PC-3 (cell line): ENCODE measurements around the gene VRK3.

Source experiments
- CTCF ChIP-seq: fragments of 300-600 bp; sonication (generic); conservative IDR thresholded peaks from 2 replicates; pipeline ENCODE4 v1.5.1; 2017; ENCODE audit warnings: antibody characterized with exemption, low read depth, mild to moderate bottlenecking, low read length
- EZH2 ChIP-seq: fragments of 300-600 bp; sonication (generic); IDR thresholded peaks from one replicate; pipeline ENCODE4 v1.6.1; 2017; ENCODE audit warnings: antibody characterized with exemption, mild to moderate bottlenecking, low read length; ENCODE audit not compliant: unreplicated experiment
- EZH2phosphoT487 ChIP-seq: fragments of 300-600 bp; sonication (generic); IDR thresholded peaks from 2 replicates; pipeline ENCODE4 v1.6.1; 2018; ENCODE audit warnings: mild to moderate bottlenecking, antibody characterized with exemption, low read length, borderline replicate concordance

GRCh38 chr19:50060107-50060506, 34.9 kb upstream of the VRK3 start:
- TF ChIP-seq CTCF = no peak
- TF ChIP-seq EZH2 = no peak
- TF ChIP-seq EZH2phosphoT487 = no peak
